GM12892 (cell line): ENCODE measurements around the gene MFSD12.
"Not testable (repeated sequence)": the region's sequence is repeated elsewhere in the genome, so short reads cannot be mapped to it uniquely, and the experiment has no call there.

Experiments used
- POLR2A ChIP-seq: IDR thresholded peaks from 2 replicates; pipeline ENCODE4 v1.6.1; 2011; ENCODE audit warnings: low read depth, low read length, control low read depth
- POLR2AphosphoS5 ChIP-seq: IDR thresholded peaks from 2 replicates; pipeline ENCODE4 v1.6.1; 2011; ENCODE audit warnings: low read depth, low read length, control low read depth

DNA sequence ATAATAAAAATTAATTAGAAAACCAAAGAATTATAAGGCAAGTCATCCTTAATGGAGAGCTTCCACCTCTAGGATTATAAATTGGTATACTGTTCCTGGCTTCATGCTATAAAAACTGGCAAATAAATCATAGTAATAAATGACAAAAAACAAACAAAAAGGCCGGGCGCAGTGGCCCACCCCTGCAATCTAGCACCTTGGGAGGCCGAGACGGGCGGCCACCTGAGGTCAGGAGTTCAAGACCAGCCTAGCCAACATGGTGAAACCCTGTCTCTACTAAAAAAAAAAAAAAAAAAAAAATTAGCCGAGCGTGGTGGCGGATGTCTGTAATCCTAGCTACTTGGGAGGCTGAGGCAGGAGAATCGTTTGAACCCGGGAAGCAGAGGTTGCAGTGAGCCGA is 12.7 kb upstream of the MFSD12 start:
- not testable (repeated sequence) for TF ChIP-seq POLR2A, POLR2AphosphoS5
